Activated CD4-positive, alpha-beta T cell treated with anti-CD3 and anti-CD28 coated beads, Interleukin-2, amount 50 U/mL, for 16 hours (primary cell): ENCODE results near the gene PEPD.
"Not testable (repeated sequence)": the region's sequence is repeated elsewhere in the genome, so short reads cannot be mapped to it uniquely, and the experiment has no call there.

Source experiments
- DNase-seq: peaks from one replicate; pipeline ENCODE4 v3.0.0-alpha.2; 2020

Gene PEPD

GRCh38 chr19:33496038-33496895, 25.3 kb downstream of the PEPD start:
- DNase-seq: no peak

GRCh38 chr19:33493401-33494275, 28.0 kb downstream of the PEPD start:
- no peak for DNase-seq

- DNase-seq: no peak
Measured at GRCh38 chr19:33492951-33493350, 28.6 kb downstream of the PEPD start.

GRCh38 chr19:33492090-33492489, 29.5 kb downstream of the PEPD start:
- DNase-seq: no peak

GRCh38 chr19:33490596-33490995, 31.0 kb downstream of the PEPD start:
- DNase-seq: not testable (repeated sequence)

GRCh38 chr19:33490041-33490451, 31.5 kb downstream of the PEPD start:
- no peak for DNase-seq

GRCh38 chr19:33488826-33489225, 32.8 kb downstream of the PEPD start:
- no peak for DNase-seq

GRCh38 chr19:33487901-33488800, 33.4 kb downstream of the PEPD start:
- DNase-seq: no peak

GRCh38 chr19:33486936-33487811, 34.4 kb downstream of the PEPD start:
- DNase-seq: no peak

- no peak for DNase-seq
Measured at GRCh38 chr19:33486407-33486806, 35.2 kb downstream of the PEPD start.

GRCh38 chr19:33484226-33484774, 37.3 kb downstream of the PEPD start:
- DNase-seq: no peak

GRCh38 chr19:33482476-33482875, 39.1 kb downstream of the PEPD start:
- DNase-seq: no peak

- DNase-seq: no peak
Measured at GRCh38 chr19:33481863-33482262, 39.7 kb downstream of the PEPD start.

GRCh38 chr19:33479570-33479969, 42.0 kb downstream of the PEPD start:
- not testable (repeated sequence) for DNase-seq

- DNase-seq: no peak
Measured at GRCh38 chr19:33477781-33478180, 43.8 kb downstream of the PEPD start.

GRCh38 chr19:33476151-33476707, 45.4 kb downstream of the PEPD start:
- no peak for DNase-seq

- no peak for DNase-seq
Measured at GRCh38 chr19:33473653-33474305, 47.8 kb downstream of the PEPD start.

GRCh38 chr19:33472691-33473652, 48.6 kb downstream of the PEPD start:
- no peak for DNase-seq

- no peak for DNase-seq
Measured at GRCh38 chr19:33472226-33472625, 49.4 kb downstream of the PEPD start.
